Pulmonary artery endothelial cell (primary cell): ENCODE results near the gene KCMF1. TPM values are rescaled to one million over a fixed set of nuclear protein-coding genes. Genes with fewer than 3 reads are reported as not detected.
A peak's percentile ranks its signal among the peaks of the same experiment; 100 is the strongest.
"Not testable (repeated sequence)": the region's sequence is repeated elsewhere in the genome, so short reads cannot be mapped to it uniquely, and the experiment has no call there.

Source experiments
- DNase-seq: peaks from one replicate; pipeline ENCODE4 v3.0.0-alpha.2; 2011; ENCODE audit warnings: low read depth, low spot score
- total RNA-seq: library from RNA; depleted of rRNA; stranded (reverse); fragments of >200 nt; gene quantifications from 2 replicates; pipeline ENCODE4 v1.2.3, GENCODE V29; 2014

Gene KCMF1
- total RNA-seq = 65.4 and 70.3 TPM in 2 replicates

GRCh38 chr2:84970868-84971509 lies at the start of gene KCMF1:
Gene KCMF1, plus strand, starts transcription at chr2:84971161. Its CDS starts 291 bp downstream, at chr2:84971452.
- no peak for DNase-seq

GRCh38 chr2:84923009-84923408 lies 48.0 kb upstream of the KCMF1 start:
- DNase-seq = no peak

GRCh38 chr2:84924173-84925106 lies 46.5 kb upstream of the KCMF1 start:
- DNase-seq = peak; percentile 86

GRCh38 chr2:84925336-84925723 lies 45.6 kb upstream of the KCMF1 start:
- DNase-seq = no peak

- DNase-seq = peak; percentile 67
These were observed 45.1 kb upstream of the KCMF1 start for GRCh38 chr2:84925724-84926376.

GRCh38 chr2:84927275-84927627 lies 43.7 kb upstream of the KCMF1 start:
- no peak for DNase-seq

- DNase-seq = no peak
These were observed 39.6 kb upstream of the KCMF1 start for GRCh38 chr2:84931384-84931821.

GRCh38 chr2:84938194-84938879 lies 32.6 kb upstream of the KCMF1 start:
- DNase-seq = no peak

GRCh38 chr2:84939426-84940087 lies 31.4 kb upstream of the KCMF1 start:
- DNase-seq = no peak

GRCh38 chr2:84940088-84940470 lies 30.9 kb upstream of the KCMF1 start:
- no peak for DNase-seq

GRCh38 chr2:84940831-84941412 lies 30.0 kb upstream of the KCMF1 start:
- no peak for DNase-seq

GRCh38 chr2:84942166-84942565 lies 28.8 kb upstream of the KCMF1 start:
- DNase-seq = no peak

- no peak for DNase-seq
These were observed 28.0 kb upstream of the KCMF1 start for GRCh38 chr2:84942964-84943421.

- DNase-seq = no peak
These were observed 26.6 kb upstream of the KCMF1 start for GRCh38 chr2:84944295-84944909.

GRCh38 chr2:84945838-84946203 lies 25.1 kb upstream of the KCMF1 start:
- DNase-seq = not testable (repeated sequence)

GRCh38 chr2:84946204-84947009 lies 24.6 kb upstream of the KCMF1 start:
- no peak for DNase-seq

GRCh38 chr2:84947010-84947593 lies 23.9 kb upstream of the KCMF1 start:
- no peak for DNase-seq

- DNase-seq = no peak
These were observed 17.4 kb upstream of the KCMF1 start for GRCh38 chr2:84953535-84953934.

- DNase-seq = no peak
These were observed 16.6 kb upstream of the KCMF1 start for GRCh38 chr2:84954329-84954728.
